GM19351 (cell line): ENCODE results near the gene ESF1.

Experiments
- ATAC-seq: cut with Tn5 transposase; IDR thresholded peaks from one replicate; pipeline ENCODE4 v1.9.1; 2021; ENCODE audit warnings: mild to moderate bottlenecking, moderate library complexity; ENCODE audit not compliant: unreplicated experiment

Gene ESF1

DNA sequence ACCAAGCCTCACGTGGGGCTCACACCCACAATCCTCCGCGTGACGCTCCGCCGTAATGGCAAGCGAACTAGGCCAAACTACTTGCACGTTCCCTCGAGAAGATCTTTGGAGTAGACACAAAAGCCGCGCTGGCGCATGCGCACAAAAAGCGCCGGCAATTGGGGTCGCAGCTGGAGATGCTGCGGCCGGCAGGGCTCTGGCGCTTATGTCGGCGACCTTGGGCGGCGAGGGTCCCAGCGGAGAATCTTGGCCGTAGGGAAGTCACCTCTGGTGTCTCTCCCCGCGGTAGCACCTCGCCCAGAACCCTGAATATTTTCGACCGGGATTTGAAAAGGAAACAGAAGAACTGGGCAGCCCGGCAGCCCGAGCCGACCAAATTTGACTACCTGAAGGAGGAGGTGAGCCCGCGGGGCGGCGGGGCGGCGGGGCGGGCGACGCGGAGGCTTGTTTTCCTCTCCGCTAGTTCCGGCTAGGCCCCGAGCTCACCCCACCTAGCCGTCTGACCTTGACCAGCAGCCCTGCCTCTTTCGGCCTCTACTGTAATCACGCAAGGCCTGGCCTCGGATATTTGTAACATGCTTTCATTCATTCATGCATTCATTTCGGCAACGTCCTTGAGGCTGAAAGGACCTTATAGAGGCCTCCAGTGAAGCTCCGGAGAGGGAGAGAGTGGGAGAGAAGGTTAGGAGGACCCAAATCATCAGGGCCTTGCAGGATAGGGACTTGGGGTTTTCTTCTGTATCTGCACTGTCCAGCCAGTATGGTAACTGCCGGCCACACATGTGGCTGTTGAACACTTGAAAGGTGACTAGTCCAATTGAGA is at the start of gene ESF1, which contains the start of gene NDUFAF5:
ESF1 (minus strand) TSS at position 27 of the 823 bp plus-strand sequence. CDS start 1,779 bp downstream, outside the sequence.
NDUFAF5 (plus strand) TSS at position 136 of the 823 bp plus-strand sequence; CDS start at position 177, 41 bp downstream.
- peak; percentile 92 for ATAC-seq

DNA sequence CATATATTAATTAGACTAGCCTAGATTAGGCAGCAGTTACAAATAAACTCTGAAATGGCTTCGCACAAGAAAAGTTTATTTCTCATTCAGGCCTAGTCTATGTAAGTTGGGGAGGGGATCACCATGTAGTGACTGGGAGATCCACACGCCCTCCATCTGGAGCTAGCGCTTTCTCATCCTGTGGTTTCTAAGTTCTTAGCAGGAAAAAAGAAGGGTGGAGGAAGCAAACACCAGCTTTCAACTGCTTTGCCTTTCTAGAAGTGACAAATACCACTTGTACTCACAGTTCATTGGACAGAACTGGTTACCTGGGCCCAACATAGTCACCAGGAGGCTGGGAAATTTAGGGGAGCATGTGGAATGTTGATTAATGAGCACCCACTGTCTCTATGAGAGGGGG is 46.8 kb upstream of the ESF1 start:
- no peak for ATAC-seq

DNA sequence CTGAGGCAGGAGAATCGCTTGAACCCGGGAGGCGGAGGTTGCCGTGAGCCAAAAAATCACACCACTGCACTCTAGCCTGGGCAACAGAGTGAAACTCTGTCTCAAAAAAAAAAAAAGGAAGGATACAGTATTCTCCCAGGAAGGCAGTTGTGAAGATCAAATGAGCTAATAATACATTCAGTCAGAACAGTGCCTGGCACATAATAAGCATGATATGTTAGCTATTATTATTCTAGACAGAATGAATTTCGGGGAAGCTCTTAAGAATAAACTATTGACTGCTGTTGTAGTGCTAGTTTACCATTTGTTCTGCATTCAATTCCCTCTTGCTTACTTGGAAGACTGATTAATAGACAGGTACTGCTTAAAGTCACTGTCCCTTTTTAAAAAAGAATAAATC is 40.7 kb upstream of the ESF1 start:
- ATAC-seq: no peak

DNA sequence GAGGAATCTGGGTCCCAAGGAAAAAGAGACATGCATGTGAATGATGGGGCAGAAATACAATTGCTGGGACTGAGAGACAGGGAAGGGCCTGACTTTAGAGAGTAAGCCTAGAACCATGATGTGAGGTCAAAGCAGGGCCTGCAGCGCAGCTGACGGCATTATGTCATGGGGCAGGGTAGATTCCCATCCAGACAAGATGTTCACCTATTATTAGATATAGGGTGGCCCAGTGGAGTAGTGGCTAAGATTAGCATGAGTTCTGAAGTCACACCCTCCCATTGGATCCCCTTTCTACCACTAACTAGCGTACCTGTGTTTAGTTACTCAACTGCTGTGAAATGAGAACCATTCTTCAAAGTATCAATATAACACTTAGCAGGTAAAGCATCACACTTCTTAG is 39.7 kb upstream of the ESF1 start:
- no peak for ATAC-seq

DNA sequence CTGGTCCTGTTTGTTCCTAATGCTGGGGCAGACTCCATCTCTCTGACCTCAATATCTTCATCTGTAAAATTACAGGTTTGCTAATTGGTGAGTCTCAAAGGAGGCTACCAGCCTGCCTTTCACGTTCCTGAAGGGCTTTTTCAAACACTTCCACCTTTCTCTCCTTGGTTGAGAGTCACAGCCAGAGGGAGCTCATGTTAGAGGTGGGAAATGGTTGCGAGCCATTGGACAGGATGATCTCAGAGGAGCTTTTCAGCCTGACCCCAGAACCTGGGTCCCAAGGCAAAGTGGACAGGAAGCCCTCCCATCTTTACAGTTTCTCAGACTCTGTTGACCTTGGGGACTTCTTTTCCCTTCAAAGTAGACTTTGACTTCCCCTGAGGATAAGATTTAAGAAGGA is 37.7 kb upstream of the ESF1 start:
- no peak for ATAC-seq

DNA sequence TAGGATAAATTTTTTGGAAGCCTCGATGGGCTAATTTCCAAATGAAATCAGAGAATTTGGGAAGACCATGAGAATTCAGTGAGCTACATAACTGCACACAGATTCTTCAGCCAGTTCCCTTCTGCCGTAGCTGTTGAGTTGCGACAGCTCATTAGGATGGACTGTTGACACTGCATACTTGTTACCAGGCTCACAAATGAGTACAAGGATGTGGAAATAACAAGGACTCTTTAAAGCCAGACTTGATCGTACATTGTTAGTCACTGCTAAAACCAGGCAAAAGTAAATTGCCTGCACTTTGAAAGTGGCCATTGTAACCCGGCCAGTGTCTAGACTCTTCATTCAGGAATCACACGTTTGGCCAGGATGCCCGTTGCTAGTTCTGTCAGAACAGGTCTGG is 37.2 kb upstream of the ESF1 start:
- no peak for ATAC-seq

DNA sequence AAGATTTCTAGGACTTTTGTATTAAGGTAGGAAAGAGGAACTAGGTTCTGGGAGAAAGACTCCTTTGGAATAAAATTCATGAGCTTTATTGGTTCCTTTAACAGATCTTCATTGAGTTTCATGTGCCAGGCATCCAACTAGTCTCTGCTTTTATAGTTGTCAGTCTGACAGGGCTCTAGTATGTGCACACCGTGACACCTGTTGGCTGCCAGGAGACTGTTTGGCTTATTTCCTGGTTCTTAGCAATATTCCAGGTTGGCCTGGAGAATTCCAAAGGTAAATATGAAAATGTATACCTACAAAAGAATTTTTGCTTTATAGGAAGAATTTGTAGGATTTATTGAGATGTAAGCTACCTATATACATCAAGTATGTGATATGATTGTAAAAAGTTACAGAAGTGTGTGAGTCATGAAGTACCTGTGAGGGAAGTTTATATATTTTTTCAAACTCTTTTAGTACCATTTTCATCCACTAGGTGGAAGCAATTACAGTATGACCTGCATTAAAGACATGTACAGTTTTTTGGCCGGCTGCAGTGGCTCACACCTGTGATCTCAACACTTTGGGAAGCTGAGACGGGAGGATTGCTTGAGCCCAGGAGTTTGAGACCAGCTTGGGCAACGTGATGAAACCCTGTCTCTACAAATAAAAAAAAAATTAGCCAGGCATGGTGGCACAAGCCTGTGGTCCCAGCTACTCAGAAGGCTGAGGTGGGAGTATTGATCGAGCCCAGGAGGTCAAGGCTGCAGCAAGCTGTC is 35.3 kb upstream of the ESF1 start:
- peak; percentile 88 for ATAC-seq

DNA sequence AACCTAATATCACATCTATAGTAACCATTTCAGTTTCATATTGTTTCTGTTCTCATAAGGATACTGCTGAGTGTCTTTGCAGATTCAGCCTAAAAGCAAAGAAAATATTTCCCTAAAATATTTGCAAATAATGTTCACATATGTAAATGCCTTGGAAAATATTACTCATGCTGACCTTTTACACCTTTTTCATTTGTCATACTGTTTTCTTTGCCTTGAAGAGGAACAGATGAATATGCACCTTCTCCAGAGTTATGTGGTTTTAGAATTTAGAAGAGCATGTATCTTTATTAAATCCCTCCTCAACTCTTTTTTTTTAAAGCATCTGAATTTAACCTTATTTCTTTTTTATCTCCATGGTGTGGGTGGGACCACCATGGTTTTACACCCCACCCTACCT is 32.6 kb upstream of the ESF1 start:
- ATAC-seq: no peak

GRCh38 chr20:13816757-13817156 is 32.0 kb upstream of the ESF1 start:
- no peak for ATAC-seq

- ATAC-seq: no peak
Observed at GRCh38 chr20:13814672-13815071, 30.0 kb upstream of the ESF1 start.

GRCh38 chr20:13813910-13814309 is 29.2 kb upstream of the ESF1 start:
- no peak for ATAC-seq

GRCh38 chr20:13810446-13810845 is 25.7 kb upstream of the ESF1 start:
- no peak for ATAC-seq

GRCh38 chr20:13809855-13810254 is 25.1 kb upstream of the ESF1 start:
- ATAC-seq: no peak

- ATAC-seq: no peak
Observed at GRCh38 chr20:13809373-13809772, 24.7 kb upstream of the ESF1 start.

- ATAC-seq: no peak
Observed at GRCh38 chr20:13800728-13801134, 16.0 kb upstream of the ESF1 start.

DNA sequence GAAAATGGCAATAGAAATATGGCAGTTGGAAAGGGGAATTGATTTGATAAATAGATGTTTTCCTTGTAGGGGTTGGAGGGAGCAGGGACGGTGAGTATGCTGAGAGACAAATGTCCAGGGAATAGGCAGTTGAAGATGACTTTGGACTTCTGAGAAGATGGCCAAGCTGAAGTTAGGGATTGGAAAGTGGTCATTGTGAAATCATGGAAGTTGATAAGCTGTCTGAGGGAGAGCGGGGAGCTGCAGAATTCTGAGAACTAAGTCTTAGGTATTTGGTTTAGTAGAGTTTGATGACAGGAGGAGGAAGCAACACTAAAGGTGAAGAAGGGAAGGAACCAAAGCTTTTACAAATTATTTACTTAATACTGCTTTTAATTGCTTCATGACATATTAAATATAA is 15.3 kb upstream of the ESF1 start:
- ATAC-seq: no peak

- ATAC-seq: no peak
Observed at GRCh38 chr20:13799040-13799439, 14.3 kb upstream of the ESF1 start.

GRCh38 chr20:13794667-13795066 is 9.9 kb upstream of the ESF1 start:
- ATAC-seq: no peak

DNA sequence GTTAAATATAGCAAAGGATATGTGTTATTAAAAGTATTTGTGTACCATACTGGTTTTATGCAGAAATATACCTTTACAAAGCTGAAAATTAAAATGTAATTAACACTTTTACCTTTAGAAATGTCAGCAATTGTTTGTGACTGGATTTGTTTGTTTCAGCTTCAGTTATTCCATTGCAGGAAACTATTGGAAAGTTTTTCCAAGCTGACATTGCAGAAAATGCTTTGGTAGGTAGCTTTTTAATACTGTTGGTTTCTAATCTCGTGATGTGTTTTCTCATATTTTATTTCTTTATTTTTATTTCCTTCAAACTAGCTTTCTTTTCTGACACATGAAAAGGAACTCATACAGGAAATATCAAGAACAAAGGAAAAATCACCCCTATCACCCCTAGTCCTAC is 8.3 kb upstream of the ESF1 start:
- ATAC-seq: no peak

DNA sequence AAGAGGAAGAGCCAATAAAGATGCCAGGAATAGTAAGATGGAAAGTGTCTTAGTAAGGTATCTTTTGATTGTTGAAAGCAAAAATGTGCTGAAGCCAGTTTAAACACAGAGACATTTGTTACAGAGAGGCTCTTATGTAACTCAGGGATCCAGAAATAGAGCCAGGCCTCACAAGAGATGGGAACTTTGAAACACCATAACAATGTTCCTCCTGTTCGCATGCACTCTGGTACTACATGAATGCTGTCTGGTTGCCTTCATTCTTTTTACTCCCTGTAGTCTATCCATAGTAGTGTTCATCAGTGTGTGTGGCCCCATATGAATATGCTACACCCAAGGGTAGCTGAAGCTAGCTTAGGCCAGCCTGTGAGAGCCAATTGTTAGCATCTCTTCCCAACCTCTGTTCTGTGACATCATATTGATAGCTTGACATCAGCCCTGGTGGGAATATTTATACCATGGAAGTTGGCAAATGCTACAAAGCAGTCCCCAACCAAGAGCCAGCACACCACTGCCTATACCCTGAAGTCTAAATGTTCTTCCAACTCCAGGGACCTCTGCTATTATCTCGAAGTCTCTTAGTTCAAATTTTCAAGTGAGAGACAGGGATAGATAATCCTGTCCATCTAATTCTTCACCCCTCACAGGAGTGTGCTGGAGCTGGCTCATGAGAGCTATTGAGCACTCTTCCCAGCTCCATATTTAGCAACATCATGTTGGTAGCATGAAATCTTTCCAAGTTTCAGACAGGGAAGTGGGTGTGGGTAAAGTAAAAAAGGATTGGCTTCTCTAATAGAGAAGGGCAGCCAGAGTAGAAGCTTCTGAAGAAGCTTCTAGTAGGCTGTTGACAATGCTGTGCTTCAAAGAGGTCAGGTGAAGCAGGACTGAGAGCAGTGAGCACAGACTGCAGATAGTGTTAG is 7.1 kb upstream of the ESF1 start:
- ATAC-seq: no peak

GRCh38 chr20:13790708-13791107 is 6.0 kb upstream of the ESF1 start:
- no peak for ATAC-seq
